GM19467 (cell line): ENCODE data around the gene RFX8.

Source experiments
- ATAC-seq: cut with Tn5 transposase; IDR thresholded peaks from one replicate; pipeline ENCODE4 v1.9.1; 2021; ENCODE audit warnings: mild to moderate bottlenecking, moderate library complexity; ENCODE audit not compliant: unreplicated experiment

RFX8 gene

DNA sequence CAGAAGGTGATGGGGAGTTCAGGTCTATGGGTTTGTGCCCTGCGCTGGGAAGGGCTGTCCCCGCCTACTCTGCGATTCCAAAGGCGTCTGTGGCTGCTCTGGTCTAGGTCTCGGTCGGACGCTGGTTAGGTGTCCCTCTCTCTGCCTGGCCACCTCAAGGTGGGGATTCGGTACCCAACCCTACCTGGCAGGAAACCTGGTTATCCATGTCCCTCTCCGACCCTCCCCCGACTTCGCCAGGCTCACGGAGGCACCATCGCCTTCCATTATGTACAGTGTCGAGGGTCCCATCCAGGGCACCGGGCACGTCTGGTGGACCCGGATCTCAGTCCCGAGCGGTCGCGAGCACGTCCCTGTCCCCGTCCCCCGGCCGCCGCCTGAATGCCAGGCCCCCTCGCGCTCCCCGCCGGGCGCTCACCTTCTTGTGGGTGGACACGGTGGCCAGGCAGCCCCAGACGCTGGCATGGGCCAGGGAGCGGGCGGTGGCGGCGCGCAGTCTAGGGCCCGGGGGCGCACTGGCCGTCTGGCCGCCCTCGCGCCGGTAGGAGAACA is 88.2 kb downstream of the RFX8 start:
- no peak for ATAC-seq

GRCh38 chr2:101383016-101383541 is 91.8 kb downstream of the RFX8 start:
- ATAC-seq, result no peak

GRCh38 chr2:101382442-101382841 is 92.5 kb downstream of the RFX8 start:
- no peak for ATAC-seq

DNA sequence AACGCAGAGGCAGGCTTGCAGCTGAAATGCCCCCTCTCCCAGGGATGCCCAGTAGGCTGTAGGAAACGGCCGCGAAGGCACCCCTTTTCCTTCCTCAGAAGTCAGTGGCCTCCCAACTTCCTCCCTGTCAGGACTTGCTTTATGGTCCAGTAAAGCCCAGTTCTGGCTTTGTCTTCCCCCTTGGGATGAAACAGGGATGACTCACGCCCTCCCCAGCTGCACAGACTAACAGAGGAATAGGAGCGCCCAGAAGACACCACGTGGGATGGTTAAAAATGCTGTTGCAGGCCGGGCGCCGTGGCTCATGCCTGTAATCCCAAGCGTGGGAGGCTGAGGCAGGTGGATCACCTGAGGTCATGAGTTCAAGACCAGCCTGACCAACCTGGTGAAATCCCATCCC is 94.5 kb downstream of the RFX8 start:
- no peak for ATAC-seq

GRCh38 chr2:101379091-101379490 is 95.8 kb downstream of the RFX8 start:
- ATAC-seq, result no peak

GRCh38 chr2:101375653-101376052 is 99.3 kb downstream of the RFX8 start:
- no peak for ATAC-seq

DNA sequence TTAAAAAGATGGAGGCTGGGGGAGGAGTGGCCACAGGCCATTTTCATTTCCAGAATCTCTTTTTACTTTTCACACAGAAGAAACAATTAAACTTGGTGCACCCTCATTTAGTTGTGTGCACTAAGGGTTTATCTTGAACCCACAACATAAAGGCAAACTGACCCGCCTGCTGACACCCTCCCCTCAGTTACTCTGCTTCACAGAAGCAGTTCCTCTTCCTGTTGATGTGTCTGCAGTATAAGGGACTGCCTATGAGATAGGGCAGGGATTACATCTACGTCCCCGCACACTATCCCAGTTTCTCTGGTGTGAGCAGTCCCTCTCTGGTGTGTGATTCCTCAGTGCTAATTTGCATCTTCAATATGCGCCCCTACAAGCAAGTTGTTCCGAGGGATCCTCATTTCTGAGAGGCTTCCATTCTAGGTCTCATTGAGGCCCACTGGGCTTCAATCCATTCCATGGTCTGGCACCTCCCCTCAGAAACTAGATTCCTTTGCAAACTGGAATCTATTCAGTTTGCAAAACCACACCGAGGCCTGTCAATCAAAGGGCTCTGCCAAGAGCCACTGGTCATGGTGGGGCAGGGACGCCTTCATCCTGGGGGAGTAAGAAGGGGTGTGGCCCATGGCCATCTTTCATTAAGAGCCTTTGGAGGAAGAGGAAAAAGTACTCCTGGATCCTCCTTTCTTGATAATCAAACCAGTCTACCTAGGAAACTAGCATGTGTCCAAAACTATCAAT is 99.9 kb downstream of the RFX8 start:
- ATAC-seq, result no peak

DNA sequence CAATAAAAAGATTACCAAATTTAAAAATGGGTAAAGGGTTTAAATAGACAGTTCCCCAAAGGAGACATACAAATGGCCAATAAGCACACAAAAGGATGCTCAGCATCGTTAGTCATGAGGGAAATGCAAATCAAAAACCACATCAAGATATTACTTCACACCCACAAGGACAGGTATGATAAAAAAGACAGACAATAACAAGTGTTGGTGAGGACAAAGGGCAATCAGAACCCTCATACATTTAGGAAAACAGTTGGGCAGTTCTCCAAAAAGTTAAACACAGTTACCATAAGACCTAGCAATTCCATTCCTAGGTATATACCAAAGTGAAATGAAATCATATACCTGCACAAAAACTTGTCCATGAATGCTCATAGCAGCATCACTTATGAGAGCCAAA is 102.1 kb downstream of the RFX8 start:
- no peak for ATAC-seq

DNA sequence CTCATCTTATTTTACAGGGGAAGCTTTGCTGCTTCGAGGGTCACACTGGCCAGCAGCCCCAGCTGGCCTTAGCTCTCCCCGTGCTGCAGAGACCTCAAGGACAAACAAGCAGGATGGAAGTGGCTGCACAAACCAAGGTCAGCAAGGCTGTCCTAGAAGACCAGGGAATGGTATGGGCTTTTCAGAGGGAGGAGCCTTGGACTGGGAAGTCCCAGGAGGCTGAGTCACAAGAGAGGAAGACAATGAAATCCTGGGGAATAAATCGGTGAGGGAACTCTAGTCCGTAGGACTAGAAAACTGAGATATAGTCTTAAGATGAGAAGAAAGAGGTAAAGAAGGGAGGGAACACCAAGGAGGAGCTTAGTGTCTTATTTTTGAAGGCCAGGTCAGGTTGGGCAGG is 103.3 kb downstream of the RFX8 start:
- no peak for ATAC-seq

DNA sequence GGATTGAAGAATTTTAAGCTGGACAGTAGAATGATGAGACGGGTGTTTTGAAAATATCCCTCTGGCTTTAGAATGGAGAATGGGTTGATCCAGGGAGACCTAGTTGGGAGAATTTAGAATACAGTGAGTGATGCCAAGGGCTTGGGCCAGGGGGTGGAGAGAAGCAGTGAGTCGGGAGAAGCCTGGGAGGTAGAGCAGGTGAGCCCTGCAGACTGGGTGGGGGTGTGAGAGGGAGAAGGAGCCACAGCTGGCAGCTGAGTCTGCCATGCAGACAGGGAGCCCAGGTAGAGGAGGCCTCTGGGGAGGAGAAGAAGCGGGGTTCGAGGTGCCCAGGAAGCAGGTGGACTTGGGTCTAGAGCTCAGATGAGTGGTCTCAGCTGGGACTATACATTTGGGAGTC is 105.8 kb downstream of the RFX8 start:
- no peak for ATAC-seq

GRCh38 chr2:101368376-101368775 is 106.5 kb downstream of the RFX8 start:
- ATAC-seq, result no peak

GRCh38 chr2:101367508-101367907 is 107.4 kb downstream of the RFX8 start:
- no peak for ATAC-seq

DNA sequence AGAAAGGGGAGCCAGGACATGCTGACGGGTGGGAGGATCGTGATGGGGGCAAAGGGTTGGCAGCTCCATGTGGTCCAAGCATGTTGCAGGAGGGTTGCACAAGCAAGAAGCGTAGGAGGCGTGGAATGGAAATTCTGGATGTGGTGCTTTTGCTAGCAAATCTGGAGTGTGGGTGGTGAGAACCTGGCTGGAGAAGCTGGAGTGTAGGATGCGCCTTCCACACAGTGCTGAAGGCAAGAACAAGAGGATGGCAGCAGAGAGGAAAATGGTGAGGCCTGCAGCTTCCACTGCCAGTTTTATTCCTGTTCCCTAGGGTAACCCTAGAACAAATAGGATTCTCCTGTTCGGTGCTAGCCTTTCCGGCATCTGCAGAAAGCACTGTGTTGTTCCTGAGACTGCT is 110.0 kb downstream of the RFX8 start:
- no peak for ATAC-seq

DNA sequence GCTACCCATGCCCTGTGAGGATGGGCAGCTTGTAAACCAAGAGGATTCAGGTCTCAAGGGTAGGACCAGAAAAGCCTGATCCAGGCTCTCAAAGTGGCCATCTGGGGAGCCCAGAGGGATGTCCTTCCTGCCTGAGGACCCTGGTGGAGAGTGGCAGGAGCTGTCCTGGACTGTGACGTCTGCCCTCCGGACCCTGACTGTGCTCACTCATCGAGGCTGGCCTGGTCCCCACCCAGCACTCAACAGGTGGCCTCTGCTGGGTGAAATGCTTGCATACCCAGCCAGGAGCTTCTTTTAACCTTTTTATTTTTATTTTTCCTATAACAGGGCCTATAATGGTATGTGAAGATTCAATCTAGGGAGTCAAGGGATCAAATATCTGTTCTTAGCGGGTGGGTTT is 112.1 kb downstream of the RFX8 start:
- no peak for ATAC-seq

- ATAC-seq, result no peak
Observed at GRCh38 chr2:101362316-101362715, 112.6 kb downstream of the RFX8 start.

DNA sequence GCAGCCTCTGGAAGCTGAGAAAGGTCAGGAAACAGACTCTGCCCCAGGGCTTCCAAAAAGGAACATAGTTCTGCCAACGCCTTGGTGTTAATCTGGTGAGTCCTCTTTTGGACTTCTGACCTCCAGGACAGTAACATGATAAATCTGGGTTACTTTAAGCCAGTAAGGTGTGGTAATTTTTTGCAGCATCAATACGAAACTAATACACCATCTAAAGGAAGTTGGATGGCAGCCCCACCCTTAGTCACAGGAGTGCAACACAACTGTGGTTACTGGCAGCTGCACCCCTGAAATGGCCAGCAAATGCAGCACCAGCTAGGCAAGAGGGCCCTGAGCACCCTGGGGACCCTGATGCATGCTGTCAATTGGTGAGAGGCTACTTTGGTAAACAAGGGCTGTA is 113.4 kb downstream of the RFX8 start:
- ATAC-seq, result no peak

GRCh38 chr2:101361121-101361520 is 113.8 kb downstream of the RFX8 start:
- no peak for ATAC-seq

DNA sequence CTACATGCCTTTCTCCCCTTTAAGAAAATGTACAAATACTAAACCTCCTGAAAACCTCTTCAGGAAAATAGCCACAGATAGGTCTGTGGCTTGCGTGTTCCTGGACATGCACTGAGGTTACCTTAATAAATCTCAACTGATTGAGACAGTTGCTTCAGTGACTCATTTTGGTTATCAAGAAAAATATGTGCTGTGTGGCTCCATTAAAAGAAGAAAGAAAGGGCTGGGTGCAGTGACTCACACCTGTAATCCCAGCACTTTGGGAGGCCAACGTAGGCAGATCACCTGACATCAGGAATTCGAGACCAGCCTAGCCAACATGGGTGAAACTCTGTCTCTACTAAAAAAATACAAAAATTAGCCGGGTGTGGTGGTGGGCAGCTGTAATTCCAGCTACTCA is 114.7 kb downstream of the RFX8 start:
- ATAC-seq, result no peak

DNA sequence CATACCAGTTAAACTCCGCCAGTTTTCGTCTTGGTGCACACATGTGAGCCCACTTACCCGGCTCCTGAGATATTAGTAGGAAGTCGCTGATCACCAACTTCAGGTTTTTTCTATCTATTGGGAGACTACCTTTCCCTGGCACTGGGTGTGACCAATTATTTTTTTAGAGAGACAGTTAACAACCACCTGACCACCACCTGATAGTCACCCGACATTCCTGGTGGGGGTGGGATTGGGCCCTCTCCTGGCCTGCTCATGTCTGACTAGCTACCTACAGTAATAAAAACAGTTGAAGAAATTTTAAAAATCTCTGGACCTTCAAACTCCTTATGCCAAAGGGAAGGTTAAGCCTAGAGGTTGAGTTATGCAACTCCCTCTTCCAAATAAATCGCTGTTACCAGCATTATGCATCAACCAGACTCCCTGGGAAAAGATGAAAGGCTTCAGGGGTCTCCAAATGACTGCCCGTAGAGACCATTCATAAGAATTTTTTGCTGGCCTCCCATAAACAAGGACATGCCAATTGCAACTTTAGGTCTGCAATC is 115.4 kb downstream of the RFX8 start:
- no peak for ATAC-seq

- ATAC-seq, result no peak
Observed at GRCh38 chr2:101357376-101357775, 117.5 kb downstream of the RFX8 start.

- ATAC-seq, result no peak
Observed at GRCh38 chr2:101356521-101356920, 118.4 kb downstream of the RFX8 start.

DNA sequence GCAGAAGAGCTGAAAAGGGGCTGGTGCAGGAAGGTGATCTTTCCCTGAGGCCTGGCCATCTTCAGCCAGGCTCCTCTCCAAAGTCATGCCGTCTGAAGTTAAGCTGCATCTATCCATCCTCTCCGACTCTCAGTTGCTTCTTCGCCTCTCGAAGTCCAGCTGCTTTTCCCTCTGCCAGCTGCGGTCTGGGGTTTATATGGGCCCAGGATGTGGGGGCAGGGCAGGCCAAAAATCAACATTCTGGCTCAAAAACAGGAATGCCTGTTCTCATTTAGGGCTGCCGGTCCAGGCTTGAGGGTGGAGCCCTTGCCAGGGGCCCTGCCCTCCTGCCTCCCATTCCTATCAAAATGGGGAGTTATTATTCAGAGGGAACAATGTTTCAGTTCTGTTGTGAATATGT is 118.9 kb downstream of the RFX8 start:
- no peak for ATAC-seq
